Heart left ventricle (tissue), 13 donors: Measurements from ENCODE around the gene TIMM50.

Experiments used
- POLR2A ChIP-seq, 2 donors: fragments of 450-650 bp; IDR thresholded peaks; one replicate each; pipeline ENCODE4 v1.6.1; 2017; ENCODE audit warnings: antibody characterized with exemption in 2 of 2, mild to moderate bottlenecking in 2 of 2, moderate library complexity in 2 of 2
- TF ChIP-seq, protein P1 (sequence below), 12 donors: fragments of 200-600 bp; sonication (generic) in 4 of 12; IDR thresholded peaks; one replicate each; pipeline versions ENCODE4 v1.5.0 to v1.8.0; 2018 to 2022; ENCODE audit warnings: antibody characterized with exemption in 12 of 12, mild to moderate bottlenecking in 5 of 12
- donor health status: ischemic (EF 13 %, LVEDD 7.1; RV severe dilation, severe dysfunction).
- donor health status: DM: no; HTN: yes; CAD: no.
- donor health status: DM: no; HTN: no; CAD: no.
- donor health status: ischemic (EF 25% LVEDD 6.9; RV normal size, moderate dysfunction).
- donor health status: ischemic (EF 25% LVEDD 5.7; RV mildly dilated, moderate dysfunction).
- donor health status: ischemic (EF 35%, LVEDD 5.7; RV mildly dilated, moderate dysfunction).
- donor health status: nonischemic (EF 11% LVEDD 7.7; RV severe dilation, severe dysfunction).
- donor health status: DM: yes; HTN: yes; CAD: no.
- donor health status: PGD.
- donor health status: ischemic (EF 29% LVEDD 5.4; RV normal size, mild dysfunction).
- donor health status: nonischemic (EF 23%, LVEDD 6.1; RV moderate dilation, normal function).

DNA sequence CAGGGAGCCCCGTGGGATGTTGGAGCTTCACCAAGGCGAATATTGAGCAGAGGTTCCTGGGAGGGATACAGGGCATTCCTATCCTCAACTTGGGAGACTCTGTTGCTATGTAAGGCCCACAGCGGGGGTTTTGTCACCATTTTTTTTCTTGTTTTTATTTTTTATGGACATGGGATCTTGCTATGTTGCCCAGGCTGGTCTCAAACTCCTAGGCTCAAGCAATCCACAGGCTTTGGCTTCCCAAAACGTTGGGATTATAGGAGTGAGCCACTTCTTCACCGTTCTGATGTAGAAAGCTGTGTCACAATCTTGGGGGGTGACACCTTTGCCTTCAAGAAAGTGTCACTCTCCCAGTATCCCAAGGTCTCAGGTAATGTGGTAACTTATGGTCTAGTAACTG, 20.7 kb downstream of the TIMM50 start:
- TF ChIP-seq, protein P1, sequence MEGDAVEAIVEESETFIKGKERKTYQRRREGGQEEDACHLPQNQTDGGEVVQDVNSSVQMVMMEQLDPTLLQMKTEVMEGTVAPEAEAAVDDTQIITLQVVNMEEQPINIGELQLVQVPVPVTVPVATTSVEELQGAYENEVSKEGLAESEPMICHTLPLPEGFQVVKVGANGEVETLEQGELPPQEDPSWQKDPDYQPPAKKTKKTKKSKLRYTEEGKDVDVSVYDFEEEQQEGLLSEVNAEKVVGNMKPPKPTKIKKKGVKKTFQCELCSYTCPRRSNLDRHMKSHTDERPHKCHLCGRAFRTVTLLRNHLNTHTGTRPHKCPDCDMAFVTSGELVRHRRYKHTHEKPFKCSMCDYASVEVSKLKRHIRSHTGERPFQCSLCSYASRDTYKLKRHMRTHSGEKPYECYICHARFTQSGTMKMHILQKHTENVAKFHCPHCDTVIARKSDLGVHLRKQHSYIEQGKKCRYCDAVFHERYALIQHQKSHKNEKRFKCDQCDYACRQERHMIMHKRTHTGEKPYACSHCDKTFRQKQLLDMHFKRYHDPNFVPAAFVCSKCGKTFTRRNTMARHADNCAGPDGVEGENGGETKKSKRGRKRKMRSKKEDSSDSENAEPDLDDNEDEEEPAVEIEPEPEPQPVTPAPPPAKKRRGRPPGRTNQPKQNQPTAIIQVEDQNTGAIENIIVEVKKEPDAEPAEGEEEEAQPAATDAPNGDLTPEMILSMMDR (IDR thresholded peaks at IDR 0.05), result no peak
- no peak for TF ChIP-seq POLR2A (IDR thresholded peaks at IDR 0.05)
